Mucosa of descending colon (tissue), 3 donors: Measurements from ENCODE around the gene PTPRN2. TPM values are rescaled to one million over a fixed set of nuclear protein-coding genes. Genes with fewer than 3 reads are reported as not detected.

Source experiments
- ATAC-seq: fragments of 200-7000 bp; cut with Tn5 transposase; one replicate; pipeline ENCODE4 v1.9.1; 2020; ENCODE audit warnings: mild to moderate bottlenecking, moderate library complexity
- DNase-seq, 3 donors: peaks; one replicate each; pipeline ENCODE4 v3.0.0-alpha.2; 2020
- H3K36me3 ChIP-seq: fragments of 200-600 bp; one replicate; pipeline ENCODE4 v1.8.0; 2021; ENCODE audit warnings: low read depth, mild to moderate bottlenecking
- H3K4me1 ChIP-seq: fragments of 200-600 bp; one replicate; pipeline ENCODE4 v1.8.0; 2021; ENCODE audit warnings: low read depth, mild to moderate bottlenecking
- H3K4me3 ChIP-seq: fragments of 200-600 bp; one replicate; pipeline ENCODE4 v1.8.0; 2021; ENCODE audit warnings: mild to moderate bottlenecking
- H3K9me3 ChIP-seq: fragments of 200-600 bp; one replicate; pipeline ENCODE4 v1.8.0; 2021; ENCODE audit warnings: mild to moderate bottlenecking
- CTCF ChIP-seq: fragments of 200-600 bp; IDR thresholded peaks from one replicate; pipeline ENCODE4 v1.8.0; 2022; ENCODE audit warnings: antibody characterized with exemption, mild to moderate bottlenecking
- intact Hi-C, 2 donors: fragments of 100-400 bp; cut with DNase I in 1 of 2; cut with micrococcal nuclease in 1 of 2; formaldehyde crosslinking; loops; one replicate each; pipeline versions ENCODE4 v1.11.0 to v1.11.1; 2022; cut with DNase I, micrococcal nuclease
- total RNA-seq, 3 donors: library from RNA; stranded (reverse); fragmentation: NEBNext Ultra II Directional in 2 of 3; extraction: Animal tissue kit (Norgen Biotek cat#: 25700) in 2 of 3; gene quantifications; one replicate each; pipeline versions ENCODE4 v1.2.1 to v1.2.4, GENCODE V29; 2021 to 2023
- donor health status: DM: no; HTN: no; CAD: no; lungs with moderate emphysema.
- donor health status: DM: no; HTN: no; CAD: no.
- donor health status: DM: no; HTN: yes; CAD: no.

The PTPRN2 gene
- total RNA-seq, 3 donors from 2014 or later = 12.5 to 28.0 (median 26.2) TPM

- no peak for ATAC-seq
- intact Hi-C loops = no loop called here
- no peaks in the 10 kb centered on the region for H3K9me3 ChIP-seq
- H3K4me1 ChIP-seq = no peaks in the 10 kb centered on the region
- no peak for DNase-seq
- H3K36me3 ChIP-seq = no peaks in the 10 kb centered on the region
- no peak for TF ChIP-seq CTCF
- H3K4me3 ChIP-seq = no peak overlapping the region
These were observed 459.1 kb downstream of the PTPRN2 start for GRCh38 chr7:158128572-158128971.

- no peak for DNase-seq
- H3K9me3 ChIP-seq = no peaks in the 10 kb centered on the region
- intact Hi-C loops = no loop called here
- no peak for ATAC-seq
- no peak for TF ChIP-seq CTCF
- no peaks in the 10 kb centered on the region for H3K36me3 ChIP-seq
- H3K4me3 ChIP-seq = no peak overlapping the region
- H3K4me1 ChIP-seq = no peaks in the 10 kb centered on the region
These were observed 460.4 kb downstream of the PTPRN2 start for GRCh38 chr7:158127241-158127640.

- H3K36me3 ChIP-seq = no peaks in the 10 kb centered on the region
- H3K4me1 ChIP-seq = no peaks in the 10 kb centered on the region
- H3K4me3 ChIP-seq = no peak overlapping the region
- intact Hi-C loops = no loop called here
- ATAC-seq (no peak), DNase-seq (no peak)
- no peak for TF ChIP-seq CTCF
- no peaks in the 10 kb centered on the region for H3K9me3 ChIP-seq
These were observed 461.0 kb downstream of the PTPRN2 start for GRCh38 chr7:158126661-158127060.

GRCh38 chr7:158125721-158126120 lies 461.9 kb downstream of the PTPRN2 start:
- H3K4me3 ChIP-seq = no peak overlapping the region
- H3K36me3 ChIP-seq = no peaks in the 10 kb centered on the region
- TF ChIP-seq CTCF = no peak
- ATAC-seq (no peak), DNase-seq (no peak)
- intact Hi-C loops = no loop called here
- no peaks in the 10 kb centered on the region for H3K9me3 ChIP-seq
- H3K4me1 ChIP-seq = no peaks in the 10 kb centered on the region

GRCh38 chr7:158125091-158125490 lies 462.5 kb downstream of the PTPRN2 start:
- no peak for ATAC-seq
- H3K4me3 ChIP-seq = no peak overlapping the region
- H3K9me3 ChIP-seq = no peaks in the 10 kb centered on the region
- intact Hi-C loops = no loop called here
- DNase-seq = no peak
- no peaks in the 10 kb centered on the region for H3K36me3 ChIP-seq
- no peaks in the 10 kb centered on the region for H3K4me1 ChIP-seq
- TF ChIP-seq CTCF = no peak

- Histone ChIP-seq H3K4me3 (no peak overlapping the region), H3K36me3 (no peaks in the 10 kb centered on the region), H3K4me1 (no peaks in the 10 kb centered on the region), H3K9me3 (peaks cover 4% of the 10 kb centered on the region)
- intact Hi-C loops = no loop called here
- no peak for ATAC-seq
- no peak for TF ChIP-seq CTCF
- no peak for DNase-seq
These were observed 462.9 kb downstream of the PTPRN2 start for GRCh38 chr7:158124671-158125079.
